ENCODE results near the gene TBC1D2.

- TF ChIP-seq POLR2AphosphoS5 (IDR thresholded peaks at IDR 0.05; ENCODE audit: low read depth): no peak
- no peak for TF ChIP-seq CTCF (conservative IDR thresholded peaks at IDR 0.05; ENCODE audit: low read depth in 2 of 2)
- TF ChIP-seq JUNB (IDR thresholded peaks at IDR 0.05; ENCODE audit: unreplicated experiment): no peak
- no peak for TF ChIP-seq EZH2 (IDR thresholded peaks at IDR 0.05; ENCODE audit: low read depth, unreplicated experiment)
- TF ChIP-seq ETS1 (IDR thresholded peaks at IDR 0.05): no peak
- no peak for TF ChIP-seq ZNF462 (CRISPR knock-in tag; IDR thresholded peaks at IDR 0.05)
- no peak for TF ChIP-seq NANOG (IDR thresholded peaks at IDR 0.05; ENCODE audit: borderline replicate concordance)
- TF ChIP-seq REST (IDR thresholded peaks at IDR 0.05; ENCODE audit: unreplicated experiment): no peak
- no peak for TF ChIP-seq CREB1 (CRISPR knock-in tag; IDR thresholded peaks at IDR 0.05; ENCODE audit: low read depth)
- no peak for TF ChIP-seq EZH2phosphoT487 (IDR thresholded peaks at IDR 0.05; ENCODE audit: unreplicated experiment)
Measured at GRCh38 chr9:98162613-98163012, 92.8 kb downstream of the TBC1D2 start.
